ENCODE data around the gene IL1R1. TPM values are rescaled to one million over a fixed set of nuclear protein-coding genes. Genes with fewer than 3 reads are reported as not detected.

IL1R1 gene
- total RNA-seq, 1 donor from 2014 or later: 8.7 TPM

GRCh38 chr2:102194609-102195268 is 52.2 kb downstream of the IL1R1 start:
- no peak overlapping the region for H3K4me3 ChIP-seq (ENCODE audit: low read depth, low read length)
- no peaks in the 10 kb centered on the region for H3K36me3 ChIP-seq (ENCODE audit: control insufficient read depth, insufficient read depth, low read length)
- H3K27me3 ChIP-seq (ENCODE audit: control insufficient read depth, insufficient read depth, low read length): no peaks in the 10 kb centered on the region
- no peak for TF ChIP-seq CTCF (IDR thresholded peaks at IDR 0.05; ENCODE audit: insufficient read depth, low read length, poor library complexity, severe bottlenecking)
- DNase-seq (ENCODE audit: low read depth): no peak

GRCh38 chr2:102197389-102198137 is 55.0 kb downstream of the IL1R1 start:
- Histone ChIP-seq H3K36me3 (ENCODE audit: control insufficient read depth, insufficient read depth, low read length) (no peaks in the 10 kb centered on the region), H3K27me3 (ENCODE audit: control insufficient read depth, insufficient read depth, low read length) (no peaks in the 10 kb centered on the region), H3K4me3 (ENCODE audit: low read depth, low read length) (no peak overlapping the region)
- no peak for DNase-seq (ENCODE audit: low read depth)
- no peak for TF ChIP-seq CTCF (IDR thresholded peaks at IDR 0.05; ENCODE audit: insufficient read depth, low read length, poor library complexity, severe bottlenecking)

GRCh38 chr2:102200539-102200938 is 58.0 kb downstream of the IL1R1 start:
- Histone ChIP-seq H3K4me3 (ENCODE audit: low read depth, low read length) (no peak overlapping the region), H3K27me3 (ENCODE audit: control insufficient read depth, insufficient read depth, low read length) (no peaks in the 10 kb centered on the region), H3K36me3 (ENCODE audit: control insufficient read depth, insufficient read depth, low read length) (no peaks in the 10 kb centered on the region)
- no peak for TF ChIP-seq CTCF (IDR thresholded peaks at IDR 0.05; ENCODE audit: insufficient read depth, low read length, poor library complexity, severe bottlenecking)
- DNase-seq (ENCODE audit: low read depth): no peak

- DNase-seq (ENCODE audit: low read depth): no peak
- H3K36me3 ChIP-seq (ENCODE audit: control insufficient read depth, insufficient read depth, low read length): no peaks in the 10 kb centered on the region
- no peak overlapping the region for H3K4me3 ChIP-seq (ENCODE audit: low read depth, low read length)
- no peak for TF ChIP-seq CTCF (IDR thresholded peaks at IDR 0.05; ENCODE audit: insufficient read depth, low read length, poor library complexity, severe bottlenecking)
- no peaks in the 10 kb centered on the region for H3K27me3 ChIP-seq (ENCODE audit: control insufficient read depth, insufficient read depth, low read length)
Observed at GRCh38 chr2:102204638-102205037, 62.1 kb downstream of the IL1R1 start.

GRCh38 chr2:102206666-102207341 is 64.3 kb downstream of the IL1R1 start:
- TF ChIP-seq CTCF (IDR thresholded peaks at IDR 0.05; ENCODE audit: insufficient read depth, low read length, poor library complexity, severe bottlenecking): no peak
- H3K36me3 ChIP-seq (ENCODE audit: control insufficient read depth, insufficient read depth, low read length): no peaks in the 10 kb centered on the region
- no peak overlapping the region for H3K4me3 ChIP-seq (ENCODE audit: low read depth, low read length)
- no peak for DNase-seq (ENCODE audit: low read depth)
- H3K27me3 ChIP-seq (ENCODE audit: control insufficient read depth, insufficient read depth, low read length): no peaks in the 10 kb centered on the region

All from kidney epithelial cell (primary cell).